HG03196 (cell line): Measurements from ENCODE around the gene ZBTB49.
"Not testable (repeated sequence)": the region's sequence is repeated elsewhere in the genome, so short reads cannot be mapped to it uniquely, and the experiment has no call there.

Experiments
- ATAC-seq: cut with Tn5 transposase; IDR thresholded peaks from one replicate; pipeline ENCODE4 v1.9.1; 2021; ENCODE audit not compliant: unreplicated experiment

ZBTB49 gene

DNA sequence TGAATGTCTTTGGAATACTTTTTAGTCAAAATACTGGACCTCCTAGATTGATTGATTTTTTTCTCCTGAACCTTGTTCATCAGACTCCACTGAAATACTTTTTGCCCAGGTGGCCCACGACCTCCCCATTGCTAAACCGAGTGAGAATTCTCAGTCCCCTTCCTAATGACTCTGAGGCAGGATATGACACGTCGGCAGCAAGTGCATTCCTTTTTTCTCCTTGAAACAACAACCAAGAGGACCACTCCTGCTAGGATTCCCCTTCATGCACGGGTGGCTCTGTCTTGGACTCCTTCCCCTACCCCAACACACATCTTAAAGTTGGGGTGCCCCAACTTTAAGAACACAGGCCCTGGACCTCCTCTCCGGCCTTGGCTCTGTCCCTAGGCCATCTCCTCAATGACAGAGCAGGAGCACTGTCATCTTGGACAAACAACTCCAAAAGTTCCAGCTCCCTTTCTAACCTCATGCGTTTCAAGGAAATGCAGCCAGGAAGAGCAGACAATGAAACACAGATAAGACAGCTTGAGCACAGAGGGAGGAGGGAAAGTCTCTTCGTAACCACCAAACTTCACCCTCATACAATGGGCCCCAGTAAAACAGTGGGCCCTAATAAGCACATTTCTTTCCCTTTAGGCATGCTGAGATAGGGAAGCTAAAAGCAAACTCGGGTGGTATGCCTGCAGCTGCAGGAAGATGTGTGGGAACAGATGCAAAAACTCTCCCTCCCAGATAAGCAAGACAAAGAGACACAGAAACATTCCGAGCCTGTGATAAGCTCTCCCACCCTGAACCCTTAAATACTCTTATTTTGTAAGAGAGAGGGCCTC is 33.9 kb downstream of the ZBTB49 start:
- ATAC-seq, result no peak

DNA sequence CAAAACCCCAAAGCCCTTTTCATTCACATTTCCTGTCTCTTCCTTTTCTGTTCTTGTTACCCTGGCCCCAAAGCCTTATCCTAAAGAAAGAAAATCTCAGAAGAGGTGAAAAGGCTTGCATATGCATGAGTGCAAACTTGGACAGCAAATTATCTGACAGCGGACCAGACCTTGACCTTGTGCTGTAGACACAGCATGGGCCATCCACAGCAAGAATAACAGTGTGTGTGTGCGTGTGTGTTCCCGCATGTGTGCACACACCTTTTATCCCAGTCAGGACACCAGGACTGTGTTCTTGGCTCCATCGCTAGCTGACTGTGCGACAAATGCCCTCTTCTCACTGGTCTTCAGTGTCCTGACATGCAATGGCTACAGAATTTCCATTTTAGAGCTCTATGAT is 35.3 kb downstream of the ZBTB49 start:
- no peak for ATAC-seq

DNA sequence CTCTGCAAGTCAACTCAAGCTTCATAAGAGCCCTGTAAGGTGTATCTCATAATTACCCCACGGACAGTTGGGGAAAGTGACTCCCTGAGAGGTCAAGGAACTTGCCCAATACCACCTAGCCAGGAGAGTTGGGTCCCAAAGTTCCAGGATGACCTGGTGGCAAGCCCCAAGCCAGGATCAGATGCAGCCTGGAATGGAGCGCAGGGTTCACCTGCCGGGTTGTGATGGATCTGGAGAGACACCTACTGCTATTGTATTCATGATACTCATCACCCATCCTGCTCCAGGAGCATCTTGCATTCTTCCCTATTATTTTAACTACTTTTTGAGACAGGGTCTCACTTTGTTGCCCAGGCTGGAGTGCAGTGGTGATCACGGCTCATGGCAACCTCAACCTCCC is 36.1 kb downstream of the ZBTB49 start:
- no peak for ATAC-seq

DNA sequence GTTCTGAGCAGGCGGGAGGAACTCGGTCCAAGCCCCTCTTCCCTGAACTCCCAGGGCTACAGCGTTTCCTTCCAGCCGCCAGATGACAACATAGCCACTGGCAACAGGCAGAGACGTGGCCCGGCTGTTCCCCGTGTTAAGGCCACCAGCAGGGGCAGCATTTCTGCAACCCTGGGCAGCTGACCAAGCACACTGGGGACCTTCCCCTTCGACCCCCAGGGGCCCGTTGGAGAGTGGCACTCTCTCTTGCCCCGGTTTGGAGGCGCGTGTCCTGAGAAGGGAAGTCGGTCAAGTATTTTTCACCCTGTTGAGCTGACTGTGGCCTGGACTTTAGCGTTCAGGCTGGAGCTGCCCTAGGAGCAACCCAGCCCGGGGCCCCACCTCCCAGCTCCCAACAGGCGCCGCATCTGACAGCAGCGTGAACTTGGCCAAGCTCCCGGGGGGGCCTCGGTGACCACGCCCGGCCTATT is 37.6 kb downstream of the ZBTB49 start:
- ATAC-seq, result no peak

DNA sequence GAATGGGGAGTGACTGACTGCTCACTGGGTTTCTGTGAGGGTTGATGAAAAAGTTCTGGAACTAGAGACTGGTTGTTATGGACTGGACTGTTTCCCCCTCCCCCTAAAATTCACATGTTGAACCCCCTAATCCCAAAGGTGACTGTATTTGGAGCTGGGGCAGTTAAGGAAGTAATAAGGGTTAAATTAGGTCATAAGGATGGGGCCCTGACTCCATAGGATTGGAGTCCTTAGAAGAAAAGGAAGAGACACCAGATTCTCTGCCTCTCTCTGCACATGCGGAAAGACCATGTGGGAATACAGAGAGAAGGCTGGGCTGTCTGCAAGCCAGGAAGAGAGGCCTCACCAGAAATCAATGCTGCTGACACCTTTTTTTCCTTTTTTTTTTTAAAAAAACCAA is 38.2 kb downstream of the ZBTB49 start:
- ATAC-seq, result no peak

DNA sequence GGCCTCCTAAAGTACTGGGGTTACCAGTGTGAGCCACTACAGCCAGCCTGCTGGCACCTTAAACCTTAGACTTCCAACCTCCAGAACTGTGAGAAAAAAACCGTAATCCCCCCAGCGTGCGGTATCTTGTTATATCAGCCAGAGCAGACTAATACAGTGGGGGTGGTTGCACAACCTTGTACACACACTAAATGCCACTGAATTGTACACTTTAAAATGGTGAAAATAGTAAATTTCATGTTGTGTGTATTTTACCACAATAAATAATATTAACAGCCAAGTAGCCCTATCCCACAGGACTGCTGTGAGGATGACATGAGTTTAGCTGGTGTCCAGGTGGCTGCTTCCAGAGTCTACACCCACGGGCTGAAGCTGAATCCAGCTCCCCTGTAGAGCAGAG is 38.8 kb downstream of the ZBTB49 start:
- ATAC-seq, result no peak

DNA sequence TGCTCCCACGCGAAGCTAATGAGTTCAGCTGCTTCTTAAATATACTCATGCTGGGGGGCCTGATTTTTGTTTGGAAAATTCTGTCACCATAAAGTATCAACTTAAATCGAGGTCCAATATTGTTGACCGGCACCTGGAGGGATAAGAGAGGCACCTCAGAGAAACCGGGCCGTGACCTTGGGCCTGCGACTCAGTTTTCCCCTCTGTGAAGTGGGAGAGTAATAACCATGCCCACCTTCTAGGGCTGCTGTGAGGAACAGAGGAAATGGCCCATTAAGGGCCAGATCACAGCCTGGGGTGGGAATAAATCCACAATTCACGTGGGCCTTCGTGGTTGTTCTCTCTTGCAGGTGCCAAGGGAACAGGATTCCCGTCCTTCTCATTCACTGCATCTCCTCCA is 39.4 kb downstream of the ZBTB49 start:
- ATAC-seq, result no peak

DNA sequence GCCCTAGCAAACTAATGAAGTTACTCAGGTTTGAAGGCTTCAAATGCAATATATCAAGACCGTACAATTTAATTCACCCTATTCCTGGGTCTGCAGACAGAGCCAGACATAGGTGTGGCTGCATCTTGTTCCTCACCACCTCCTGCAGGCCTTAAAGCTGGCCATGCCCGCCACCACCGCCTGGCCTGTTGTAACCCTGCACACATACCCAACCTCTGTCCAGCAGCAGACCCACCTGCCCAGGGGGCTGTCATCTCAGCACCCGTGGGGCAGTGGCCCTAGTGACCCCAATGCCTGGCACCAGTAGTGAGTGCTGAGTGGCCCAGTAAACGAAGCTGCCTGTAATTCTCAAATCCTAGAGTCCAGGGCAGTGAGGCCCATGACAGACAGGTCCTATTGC is 40.7 kb downstream of the ZBTB49 start:
- ATAC-seq, result no peak

DNA sequence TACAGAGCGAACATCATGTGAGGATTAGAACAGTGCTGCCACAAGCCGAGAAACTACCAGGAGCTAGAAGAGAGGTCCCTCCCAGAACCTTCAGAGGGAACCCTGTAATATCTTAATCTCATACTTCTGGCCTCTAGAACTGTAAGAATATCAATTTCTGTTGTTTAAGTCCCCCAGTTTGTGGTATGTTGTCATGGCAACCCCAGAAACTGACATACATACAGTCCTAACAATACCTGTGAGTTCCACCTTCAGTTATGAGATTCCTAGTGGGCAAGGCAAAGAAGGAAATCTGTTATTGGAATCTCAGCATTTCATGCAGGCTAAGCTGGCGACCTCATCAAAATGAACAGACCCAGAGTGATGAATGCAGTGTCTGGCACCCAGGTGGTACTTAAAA is 42.5 kb downstream of the ZBTB49 start:
- no peak for ATAC-seq

DNA sequence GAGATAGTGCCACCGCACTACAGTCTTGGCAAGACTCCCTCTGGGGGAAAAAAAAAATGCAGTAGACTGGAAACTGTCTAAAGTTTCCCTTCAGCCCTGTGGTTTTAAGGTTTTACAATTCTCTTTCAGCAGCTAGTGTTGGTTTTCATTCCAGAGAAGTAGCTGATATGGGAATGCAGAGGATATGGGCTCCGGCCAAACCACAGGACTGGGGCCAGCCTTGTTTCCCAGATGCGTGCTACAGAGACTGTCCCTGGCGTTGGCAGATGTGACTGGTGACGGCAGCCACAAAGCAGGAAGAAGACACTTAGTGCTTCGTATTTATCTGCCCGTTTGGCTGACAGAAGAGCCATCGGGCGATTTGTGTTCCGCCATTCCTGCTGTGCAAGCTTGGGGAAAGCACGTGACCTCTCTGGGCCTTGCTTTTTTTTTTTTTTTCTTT is 43.2 kb downstream of the ZBTB49 start:
- ATAC-seq, result no peak

DNA sequence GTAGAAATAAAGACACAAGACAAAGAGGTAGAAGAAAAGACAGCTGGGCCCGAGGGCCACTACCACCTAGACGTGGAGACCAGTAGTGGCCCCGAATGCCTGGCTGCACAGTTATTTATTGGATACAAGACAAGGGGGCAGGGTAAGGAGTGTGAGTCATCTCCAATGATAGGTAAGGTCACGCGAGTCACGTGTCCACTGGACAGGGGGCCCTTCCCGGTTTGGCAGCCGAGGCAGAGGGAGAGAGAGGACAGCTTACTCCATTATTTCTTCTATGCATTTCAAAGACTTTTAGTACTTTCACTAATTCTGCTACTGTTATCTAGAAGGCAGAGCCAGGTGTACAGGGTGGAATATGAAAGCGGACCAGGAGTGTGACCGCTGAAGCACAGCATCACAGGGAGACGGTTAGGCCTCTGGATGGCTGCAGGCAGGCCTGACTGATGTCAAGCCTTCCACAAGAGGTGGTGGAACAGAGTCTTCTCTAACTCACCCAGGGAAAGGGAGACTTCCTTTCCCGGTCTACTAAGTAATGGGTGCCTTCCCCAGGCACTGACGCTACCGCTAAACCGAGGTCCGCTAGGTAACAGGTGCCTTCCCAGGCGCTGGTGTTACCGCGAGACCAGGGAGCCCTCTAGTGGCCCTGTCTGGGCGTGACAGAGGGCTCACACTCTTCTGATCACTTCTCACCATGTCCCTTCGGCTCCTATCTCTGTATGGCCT is 44.9 kb downstream of the ZBTB49 start:
- no peak for ATAC-seq

DNA sequence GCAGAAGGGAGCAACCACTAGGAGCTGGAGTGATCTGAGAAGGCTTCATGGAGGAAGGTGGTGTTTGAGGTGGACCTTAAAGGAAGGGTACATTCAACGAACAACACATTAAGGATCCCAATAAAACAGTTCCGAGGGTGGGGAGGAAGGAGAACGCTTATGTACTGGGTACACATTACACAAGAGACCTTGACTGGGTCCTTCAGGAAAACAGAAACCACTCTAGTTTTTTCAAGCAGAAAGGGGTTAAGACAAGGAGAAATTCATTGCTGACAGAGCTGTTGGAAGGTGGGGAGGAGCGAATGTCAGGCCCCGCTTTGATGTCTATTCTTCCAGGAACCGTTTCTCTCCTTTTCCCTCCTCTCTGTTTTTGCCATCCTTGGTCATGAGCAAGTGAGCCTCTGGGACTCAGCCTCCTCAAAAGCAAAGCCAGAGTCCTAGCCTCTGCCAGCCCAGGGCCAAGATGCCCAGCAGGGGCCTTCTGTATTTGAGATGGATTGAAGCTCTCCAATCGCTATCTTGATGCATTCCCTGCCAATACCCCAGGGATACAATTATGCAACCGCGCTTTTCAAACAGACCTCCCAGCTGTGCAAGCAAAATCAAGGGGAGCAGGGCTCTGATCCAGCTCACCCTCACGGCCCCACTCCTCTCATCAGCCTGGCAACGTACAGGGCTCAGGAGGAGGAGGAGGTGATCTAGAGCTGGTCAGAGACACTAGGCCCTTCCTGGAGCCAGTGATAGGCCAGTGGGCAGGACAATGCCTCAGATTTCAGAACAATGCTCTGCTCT is 48.4 kb downstream of the ZBTB49 start:
- ATAC-seq, result no peak

DNA sequence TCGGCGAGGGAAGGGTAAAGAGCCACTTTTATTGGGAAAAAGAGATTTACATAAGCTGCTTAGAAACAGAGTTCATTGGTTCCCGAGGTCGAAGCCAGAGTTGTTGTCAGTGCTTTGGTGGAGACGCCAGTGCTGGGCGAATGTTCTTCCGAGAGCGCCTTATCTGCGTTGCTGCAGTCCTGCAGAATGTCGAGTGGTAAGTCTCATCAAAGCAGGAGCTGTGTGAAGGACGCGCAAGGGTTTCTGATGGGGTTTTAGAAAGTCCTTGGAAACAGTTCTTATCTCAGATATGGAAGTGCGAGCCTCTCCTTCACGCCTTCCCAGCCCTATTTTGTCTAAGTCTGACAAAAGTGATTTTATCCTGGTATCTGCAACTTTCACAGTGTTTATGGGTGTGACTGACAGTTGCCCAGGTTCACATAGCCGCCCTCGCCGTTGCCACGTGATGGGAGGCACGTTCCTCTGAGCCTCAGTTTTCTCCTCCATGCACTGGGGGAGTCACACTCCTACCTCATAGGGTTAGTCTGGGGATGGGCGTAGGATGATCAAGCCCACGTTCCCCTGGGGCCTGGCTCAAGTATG is 49.5 kb downstream of the ZBTB49 start:
- no peak for ATAC-seq

DNA sequence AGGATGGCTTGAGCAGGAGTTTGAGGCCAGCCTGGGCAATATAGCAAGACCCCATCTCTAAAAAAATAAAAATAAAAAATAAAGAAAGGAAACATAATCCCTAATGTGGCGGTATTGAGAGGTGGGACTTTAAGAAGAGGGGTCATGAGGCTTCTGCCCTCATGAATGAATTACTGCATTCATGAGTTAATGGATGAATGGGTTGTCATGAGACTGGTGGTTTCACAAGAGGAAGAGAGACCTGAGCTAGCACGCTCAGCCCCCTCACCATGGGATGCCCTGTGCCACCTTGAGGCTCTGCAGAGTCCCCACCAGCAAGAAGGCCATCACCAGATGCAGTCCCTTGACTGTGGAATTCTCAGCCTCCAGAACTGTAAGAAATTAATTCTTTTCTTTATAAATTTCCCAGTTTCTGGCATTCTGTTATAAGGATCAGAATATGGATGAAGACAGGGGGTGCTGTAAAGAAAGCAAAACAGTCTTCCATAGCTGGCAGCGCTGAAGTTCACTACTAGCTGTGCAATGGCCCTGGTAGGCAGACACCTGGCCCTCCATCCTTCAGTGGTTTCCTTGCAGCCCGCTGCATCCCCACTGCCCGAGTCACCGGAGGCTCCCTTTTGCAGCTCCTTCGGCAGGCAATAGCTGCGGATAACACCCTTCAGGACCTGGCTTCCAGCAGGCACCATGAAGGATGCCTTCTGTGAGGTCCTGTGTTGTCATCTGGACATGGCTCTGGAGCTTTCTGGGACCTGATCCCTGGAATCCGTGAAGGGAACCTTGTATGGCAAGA is 52.0 kb downstream of the ZBTB49 start:
- ATAC-seq, result no peak

DNA sequence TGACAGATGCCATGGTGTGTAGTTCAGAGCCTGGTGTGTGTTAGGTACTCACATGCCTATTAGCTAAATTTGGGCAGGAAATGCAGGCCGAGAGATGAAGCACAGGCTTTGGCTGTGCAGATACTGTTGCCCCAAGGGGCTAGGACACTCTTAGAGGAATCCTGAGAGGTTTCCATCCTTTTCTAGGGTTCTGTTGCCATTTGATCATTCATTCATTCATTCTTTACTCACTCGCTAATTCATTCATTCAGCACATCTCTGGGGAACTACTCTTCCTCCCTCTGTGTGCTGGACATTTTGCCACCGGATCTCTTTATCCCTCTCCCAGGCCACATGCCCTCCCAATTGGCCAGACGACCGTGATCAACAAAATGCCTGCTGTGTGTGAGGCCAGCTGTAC is 53.0 kb downstream of the ZBTB49 start:
- ATAC-seq, result no peak

DNA sequence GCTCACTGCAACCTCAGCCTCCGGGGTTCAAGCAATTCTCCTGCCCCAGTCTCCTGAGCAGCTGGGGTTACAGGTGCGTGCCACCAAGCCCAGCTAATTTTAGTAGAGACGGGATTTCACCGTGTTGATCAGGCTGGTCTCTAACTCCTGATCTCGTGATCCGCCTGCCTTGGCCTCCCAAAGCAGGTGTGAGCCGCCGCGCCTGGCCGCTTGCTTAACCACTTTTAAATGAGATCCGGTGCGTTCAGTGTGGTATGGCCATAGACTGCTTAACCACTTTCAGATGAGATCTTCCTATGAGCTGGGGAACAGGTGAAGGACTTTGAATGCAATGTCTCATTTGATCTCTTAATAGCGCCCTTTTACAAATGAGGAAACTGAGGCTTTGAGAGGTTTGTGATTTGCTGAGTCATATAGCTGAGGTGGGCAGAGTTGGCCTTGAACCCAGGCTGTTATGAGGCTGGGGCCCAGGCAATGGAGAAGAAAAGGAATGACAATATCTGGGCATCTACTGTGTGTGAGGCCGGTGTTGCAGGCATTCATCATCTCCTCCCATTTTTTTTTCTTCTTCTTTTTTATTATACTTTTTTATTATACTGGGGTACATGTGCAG is 55.0 kb downstream of the ZBTB49 start:
- peak; percentile 91 for ATAC-seq

DNA sequence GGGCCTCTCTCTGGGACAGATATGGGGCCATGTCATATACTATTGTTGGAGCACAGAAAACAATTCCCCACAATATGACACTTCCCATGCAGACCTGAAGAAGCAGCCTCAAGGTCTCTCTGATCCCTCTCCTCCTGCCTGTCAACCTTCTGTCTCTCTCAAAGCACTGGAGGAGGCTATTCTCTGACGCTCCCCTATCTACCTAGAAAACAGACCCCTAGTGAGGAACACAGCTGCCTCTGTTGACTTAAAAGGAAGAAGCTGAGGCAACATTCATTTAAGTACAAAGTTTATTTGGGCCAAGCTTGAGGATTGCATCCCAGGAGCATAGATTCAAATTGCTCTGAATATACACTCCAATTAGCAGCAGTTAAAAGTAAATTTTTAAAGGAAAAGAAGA is 57.5 kb downstream of the ZBTB49 start:
- ATAC-seq, result no peak

DNA sequence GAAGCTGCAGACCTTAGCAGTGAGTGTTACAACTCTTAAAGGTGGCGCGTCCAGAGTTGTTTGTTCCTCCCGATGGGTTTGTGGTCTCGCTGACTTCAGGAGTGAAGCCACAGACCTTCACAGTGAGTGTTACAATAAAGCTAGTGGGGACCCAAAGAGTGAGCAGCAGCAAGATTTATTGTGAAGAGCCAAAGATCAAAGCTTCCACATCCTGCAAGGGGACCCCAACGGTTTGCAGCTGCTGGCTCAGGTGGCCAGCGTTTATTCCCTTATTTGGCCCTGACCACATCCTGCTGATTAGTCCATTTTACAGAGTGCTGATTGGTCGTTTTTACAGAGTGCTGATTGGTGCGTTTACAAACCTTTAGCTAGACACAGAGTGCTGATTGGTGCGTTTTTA is 58.5 kb downstream of the ZBTB49 start:
- not testable (repeated sequence) for ATAC-seq

DNA sequence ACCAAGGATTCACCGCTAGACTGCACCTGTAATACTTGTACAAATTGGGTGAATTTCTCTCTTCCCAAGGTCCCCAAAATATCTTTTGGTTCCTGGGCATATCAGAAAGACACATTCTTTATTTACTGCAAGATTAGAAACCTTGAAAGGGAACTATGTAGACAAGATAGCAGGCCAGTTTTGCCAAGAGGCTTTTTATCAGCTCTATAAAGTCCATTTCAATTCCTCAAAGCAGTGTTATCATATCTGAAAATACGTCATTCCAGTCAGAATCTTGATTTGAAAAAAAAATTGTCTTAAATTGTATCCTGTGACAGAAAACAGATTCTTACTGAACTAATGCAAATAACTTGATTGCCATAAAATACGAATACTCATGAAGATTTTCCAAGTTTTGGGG is 59.8 kb downstream of the ZBTB49 start:
- no peak for ATAC-seq

DNA sequence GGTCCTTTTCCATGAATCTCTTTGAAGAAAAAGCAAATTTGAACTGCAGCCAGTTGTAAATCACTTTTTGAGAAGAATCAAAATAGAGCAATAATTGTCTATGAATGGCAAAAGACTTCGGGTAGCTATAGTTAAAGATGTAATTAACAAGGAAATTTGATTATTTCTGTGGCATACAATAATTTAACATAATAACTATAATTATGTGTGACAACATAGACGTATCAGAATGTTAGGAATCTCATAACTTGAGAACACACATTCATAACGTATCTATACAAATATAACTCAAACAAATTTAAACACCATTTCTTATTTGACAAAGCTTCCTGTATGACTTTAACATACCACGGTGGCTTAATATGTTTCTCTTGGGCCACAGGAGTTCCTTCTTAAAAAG is 60.9 kb downstream of the ZBTB49 start:
- no peak for ATAC-seq
